D721Med (cell line): ENCODE results near the gene UGCG.

Source experiments
- DNase-seq: peaks from one replicate; pipeline ENCODE4 v3.0.0; 2011; ENCODE audit warnings: low spot score; ENCODE audit not compliant: insufficient read length
- FAIRE-seq: peaks from 2 replicates; lab custom pipeline; 2011; peaks lifted over from hg19 to GRCh38; lab: Jason Lieb, UNC
- CTCF ChIP-seq: IDR thresholded peaks from 2 replicates; pipeline ENCODE4 v1.5.1; 2012; ENCODE audit warnings: mild to moderate bottlenecking, control low read depth; ENCODE audit not compliant: insufficient read depth; ENCODE audit errors: missing control alignments

Gene UGCG

GRCh38 chr9:111979561-111979960, 82.9 kb downstream of the UGCG start:
- DNase-seq (no peak), FAIRE-seq (no peak)
- no peak for TF ChIP-seq CTCF

- TF ChIP-seq CTCF: no peak
- peak; percentile 20 for DNase-seq
- FAIRE-seq: no peak
These were observed 83.8 kb downstream of the UGCG start for GRCh38 chr9:111980398-111980797.

GRCh38 chr9:111983484-111983908, 86.9 kb downstream of the UGCG start:
- DNase-seq: no peak
- TF ChIP-seq CTCF: no peak
- FAIRE-seq: no peak

- FAIRE-seq (no peak), DNase-seq (no peak)
- no peak for TF ChIP-seq CTCF
These were observed 87.6 kb downstream of the UGCG start for GRCh38 chr9:111984086-111984802.
